GM21717 (cell line): ENCODE measurements around the gene LAMC2.

ENCODE experiments used
- ATAC-seq: cut with Tn5 transposase; IDR thresholded peaks from one replicate; pipeline ENCODE4 v1.9.1; 2021; ENCODE audit warnings: mild to moderate bottlenecking, moderate library complexity; ENCODE audit not compliant: unreplicated experiment

LAMC2 gene

DNA sequence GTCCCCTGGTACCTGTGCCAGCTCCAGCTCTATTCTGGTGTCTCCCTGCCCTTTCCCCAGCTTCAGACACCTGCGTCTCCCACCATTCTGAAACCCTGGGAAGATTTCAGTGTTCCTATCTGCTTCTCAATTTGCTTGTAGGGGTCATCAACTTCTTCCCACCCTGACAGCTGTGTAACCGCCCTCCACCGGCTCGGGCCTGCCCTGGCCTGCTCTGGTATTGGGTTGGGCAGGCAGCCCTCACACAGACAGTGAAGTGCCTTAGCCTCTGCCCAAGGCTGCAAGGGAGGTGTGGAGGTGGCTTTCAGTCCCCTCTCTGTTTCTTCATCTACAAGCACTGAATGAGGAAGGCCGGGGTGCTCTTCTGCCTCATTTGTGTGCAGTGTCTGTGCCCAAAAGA is 97.2 kb downstream of the LAMC2 start:
- ATAC-seq, result no peak

DNA sequence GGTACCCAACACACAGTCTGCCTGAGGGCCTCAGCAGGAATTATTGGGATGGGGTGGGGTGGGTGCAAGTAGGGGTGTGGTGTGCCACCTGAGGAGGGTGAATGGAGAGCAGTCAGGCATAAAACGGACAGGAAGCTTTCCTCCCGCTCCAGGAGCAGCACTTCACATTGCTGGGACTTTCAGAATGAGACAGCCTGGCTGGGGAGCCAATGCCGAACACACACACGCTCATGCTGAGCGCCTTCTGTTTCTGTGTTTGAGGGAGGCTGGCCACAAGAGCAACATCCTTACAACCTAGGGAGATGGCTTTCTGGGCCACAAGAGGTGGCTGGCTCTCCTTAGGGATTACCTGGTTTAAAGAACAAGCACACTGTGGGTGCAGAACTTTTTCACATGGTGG is 98.0 kb downstream of the LAMC2 start:
- no peak for ATAC-seq

DNA sequence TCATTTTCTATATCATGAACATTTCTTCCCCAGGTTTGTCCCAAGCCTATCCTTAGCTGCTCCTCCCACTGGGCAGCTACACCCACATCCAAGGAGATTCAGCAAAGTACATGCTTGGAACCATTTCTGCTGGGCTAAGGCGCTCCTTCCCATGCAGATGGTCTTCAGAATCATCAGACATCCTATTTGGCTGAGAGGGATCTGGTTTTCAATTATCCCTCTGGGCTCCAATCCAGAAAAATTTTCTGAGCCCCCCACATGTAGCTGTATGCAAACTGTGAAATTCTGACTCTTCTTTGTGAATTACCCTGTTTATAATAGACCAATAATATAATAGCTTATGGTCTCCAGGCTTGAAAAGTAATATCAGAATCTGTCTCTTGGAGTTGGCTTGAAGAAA is 99.2 kb downstream of the LAMC2 start:
- ATAC-seq, result no peak

DNA sequence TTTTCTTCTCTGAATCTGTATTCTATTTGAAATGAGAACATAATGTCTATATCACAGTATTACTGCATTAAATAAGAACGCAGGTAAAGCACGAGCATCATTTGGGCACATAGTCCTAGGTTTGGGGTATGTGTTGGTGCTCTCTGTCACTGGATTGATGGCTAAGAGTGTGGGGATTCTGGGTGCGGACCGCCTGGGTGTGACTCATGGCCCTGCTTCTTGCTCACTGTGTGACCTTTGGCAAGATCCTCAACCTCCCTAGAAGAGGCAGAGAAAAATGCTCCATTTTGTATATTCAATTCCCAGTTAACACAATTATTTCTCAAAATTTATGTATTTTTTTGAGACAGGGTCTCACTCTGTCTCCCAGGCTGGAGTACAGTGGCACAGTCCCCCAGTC is 99.7 kb downstream of the LAMC2 start:
- ATAC-seq, result no peak

DNA sequence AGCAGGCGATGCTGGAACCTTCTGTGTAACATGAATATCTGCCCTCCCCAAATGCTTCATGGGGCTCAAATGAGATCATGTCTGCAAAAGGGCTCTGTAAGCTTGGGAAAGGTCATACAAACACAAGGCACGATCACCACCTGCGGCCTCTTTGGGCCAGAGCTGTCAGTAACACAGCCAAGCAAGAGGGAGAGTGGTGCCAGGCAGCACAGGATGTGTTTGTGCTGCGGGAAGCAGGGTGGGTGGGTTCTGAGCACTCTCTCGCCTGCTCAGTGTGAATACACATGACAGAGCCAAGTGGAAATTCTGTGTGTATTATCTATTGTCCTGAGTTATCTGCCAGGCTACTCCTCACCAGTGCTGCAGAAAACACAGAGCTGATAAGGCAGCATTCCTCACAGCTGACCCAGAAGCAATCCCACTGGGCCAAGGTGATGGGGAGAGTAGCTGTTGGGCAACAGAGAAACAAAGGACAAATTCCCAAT is 101.2 kb downstream of the LAMC2 start:
- no peak for ATAC-seq

DNA sequence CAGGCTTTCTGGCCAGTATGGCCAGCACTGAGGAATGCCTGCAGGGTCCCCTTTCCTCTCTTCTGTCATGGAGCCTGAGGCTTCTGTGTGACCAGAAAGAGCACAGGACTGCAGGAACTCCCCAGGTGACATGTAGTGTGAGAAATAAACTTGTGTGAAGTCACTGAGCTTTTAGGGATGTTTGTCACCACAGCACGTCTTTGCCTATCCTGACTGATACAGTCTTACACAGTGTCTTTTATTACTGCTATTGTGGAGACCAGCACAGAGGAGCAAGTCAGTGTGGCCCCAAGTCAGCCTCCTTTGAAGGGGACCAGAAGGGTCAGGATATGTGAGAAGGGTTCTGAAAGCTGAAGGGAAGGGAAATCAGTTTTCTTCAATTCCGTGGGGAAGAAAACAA is 102.5 kb downstream of the LAMC2 start:
- no peak for ATAC-seq

DNA sequence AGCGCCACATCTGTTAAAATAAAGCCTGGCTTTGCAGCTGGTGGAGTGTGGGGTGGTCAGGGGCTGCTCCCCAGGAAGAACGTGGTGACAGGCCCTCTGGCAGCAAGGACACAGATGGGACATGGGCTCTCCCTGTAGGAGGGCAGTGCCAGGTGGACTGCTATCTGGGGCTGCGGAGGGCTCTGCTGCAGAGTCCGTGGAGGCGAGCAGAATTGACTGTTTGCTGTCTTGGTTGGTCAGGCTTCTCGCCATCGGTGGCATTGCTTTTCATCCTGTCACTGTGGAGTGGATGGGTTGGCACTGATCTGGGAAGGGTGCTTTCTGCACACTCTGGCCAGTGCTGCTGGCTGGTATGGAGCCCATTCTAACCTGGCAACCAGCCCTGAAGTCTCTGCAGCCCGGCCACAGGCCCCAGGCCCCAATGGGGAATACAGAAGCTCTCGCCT is 103.0 kb downstream of the LAMC2 start:
- no peak for ATAC-seq

DNA sequence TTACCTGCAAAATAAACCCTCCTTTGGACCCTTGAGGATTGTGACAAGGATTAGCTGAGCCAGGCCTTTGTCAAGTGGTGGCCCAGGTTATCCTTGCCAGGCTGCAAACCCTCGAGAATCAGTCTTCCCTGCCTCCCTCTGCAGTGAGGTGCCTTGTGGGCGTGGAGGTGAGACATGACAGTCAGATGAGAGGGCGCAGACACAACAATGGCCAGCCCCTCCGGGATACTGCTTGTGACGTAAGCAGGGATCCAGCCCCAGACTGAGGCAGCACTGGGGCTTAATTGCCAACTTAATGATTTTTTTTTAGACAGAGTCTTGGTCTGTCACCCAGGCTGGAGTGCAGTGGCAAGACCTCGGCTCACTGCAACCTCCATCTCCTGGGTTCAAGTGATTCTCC is 104.6 kb downstream of the LAMC2 start:
- ATAC-seq, result no peak

DNA sequence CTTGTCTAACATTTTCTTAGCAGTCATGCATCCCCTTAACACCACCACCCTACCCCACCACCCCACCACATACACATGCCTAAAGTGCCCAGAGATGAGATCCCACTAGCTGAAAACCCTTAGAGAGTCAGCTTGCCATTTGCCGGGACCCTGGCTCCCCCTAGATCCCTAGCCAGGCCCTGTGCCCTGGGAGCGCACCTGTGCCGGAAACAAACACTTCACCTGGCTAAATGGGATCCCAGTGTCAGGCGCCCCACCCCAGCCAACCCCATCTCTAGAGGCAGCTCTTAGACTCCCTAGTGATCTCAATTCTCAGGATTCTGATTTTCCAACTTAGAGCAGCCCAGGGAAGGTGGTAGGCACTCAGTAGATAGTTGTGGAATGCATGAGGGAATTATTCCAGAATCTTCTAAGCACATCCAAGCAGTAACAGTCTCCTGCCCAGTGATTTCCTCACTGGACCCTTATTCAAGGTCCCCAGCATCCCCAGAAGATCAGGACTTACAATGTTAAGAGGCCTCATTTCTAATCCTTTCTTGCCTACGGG is 105.2 kb downstream of the LAMC2 start:
- no peak for ATAC-seq

DNA sequence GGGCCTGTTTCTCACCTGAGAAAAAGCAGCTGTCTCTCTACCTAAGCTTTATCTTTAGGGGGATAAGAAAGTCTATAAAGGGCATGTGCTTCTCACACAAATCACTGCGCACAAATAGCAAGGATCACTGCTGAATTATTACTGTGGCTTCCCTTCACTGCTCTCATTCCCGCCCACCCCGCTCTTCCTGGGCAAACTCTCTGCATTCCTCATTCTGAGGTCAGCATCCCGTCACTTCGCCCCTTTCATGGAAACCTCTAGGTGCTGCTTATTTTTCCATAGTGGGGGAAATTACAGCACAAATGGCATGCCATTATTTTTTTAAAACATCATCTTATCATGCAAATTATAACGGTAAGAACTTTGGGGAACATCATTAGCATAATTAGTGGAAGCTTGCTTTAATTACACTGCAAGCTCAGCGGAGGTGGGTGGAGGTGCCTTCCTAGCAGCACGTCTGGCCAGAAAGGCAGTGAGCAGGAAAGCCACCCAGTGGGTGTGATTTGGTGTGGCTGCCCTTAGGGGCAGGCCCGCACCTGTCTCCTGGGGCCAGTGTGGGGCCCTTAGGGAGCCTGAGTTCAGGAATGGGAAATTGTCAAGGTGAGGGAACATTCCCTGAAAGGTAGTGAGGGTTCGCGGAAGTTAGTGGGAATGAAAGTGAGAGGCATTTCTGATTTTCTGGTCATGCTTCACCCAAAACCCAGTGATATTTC is 105.9 kb downstream of the LAMC2 start:
- ATAC-seq, result no peak

DNA sequence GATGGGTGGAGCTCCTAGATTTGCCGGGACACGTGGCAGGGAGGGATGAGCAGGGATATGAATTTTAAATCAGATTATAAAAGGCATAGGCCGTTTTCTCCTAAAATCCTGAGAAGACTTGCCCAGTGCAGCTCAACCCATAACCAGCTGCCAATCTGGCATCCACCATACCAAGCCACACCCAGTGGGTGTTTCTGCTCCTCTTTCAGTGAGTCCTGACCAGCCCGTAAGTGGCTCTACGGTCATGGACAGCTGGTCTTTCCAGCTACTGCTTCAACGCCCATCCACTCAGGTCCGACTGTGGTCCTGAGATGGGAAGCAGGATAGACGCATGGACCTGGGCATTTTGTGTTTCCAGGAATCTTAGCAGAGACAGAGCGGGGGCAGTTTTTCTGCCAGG is 107.2 kb downstream of the LAMC2 start:
- no peak for ATAC-seq

DNA sequence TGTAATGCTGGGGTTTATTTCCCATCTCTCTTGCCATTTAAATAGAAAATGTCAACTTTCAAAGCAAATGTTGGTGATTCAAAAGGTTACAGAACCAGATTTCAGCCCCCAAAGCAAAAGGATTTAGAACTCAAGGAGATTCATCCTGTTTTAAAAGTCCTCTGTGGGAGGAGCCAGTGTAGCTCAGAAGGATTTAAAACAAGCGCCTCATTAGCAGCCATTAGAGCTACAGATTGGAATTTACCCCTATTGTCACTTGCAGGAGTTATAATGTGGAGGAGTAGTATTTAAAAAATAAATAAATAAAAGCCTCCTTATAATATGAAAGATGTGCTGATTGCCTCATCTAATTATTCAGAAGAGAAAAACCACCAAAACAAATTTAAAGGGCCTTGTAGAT is 107.8 kb downstream of the LAMC2 start:
- no peak for ATAC-seq
